HepG2 (cell line): ENCODE results near the gene BAIAP2L1. TPM values are rescaled to one million over a fixed set of nuclear protein-coding genes. Genes with fewer than 3 reads are reported as not detected.
A peak's percentile ranks its signal among the peaks of the same experiment; 100 is the strongest.

Experiments used
- AGO2 ChIP-seq: fragments of 200-400 bp; formaldehyde crosslinking; optimal IDR thresholded peaks from 2 replicates; pipeline ENCODE3; 2017; ENCODE audit warnings: mild to moderate bottlenecking, low read depth, low read length, moderate library complexity
- FOXC1 ChIP-seq: sonication (generic); formaldehyde crosslinking; IDR thresholded peaks from 2 replicates; pipeline ENCODE4 v1.8.0; 2022; ENCODE audit warnings: mild to moderate bottlenecking, missing genetic modification reagents, borderline replicate concordance
- GABPB1 ChIP-seq: IDR thresholded peaks from 2 replicates; pipeline ENCODE4 v1.6.1; 2016; ENCODE audit warnings: mild to moderate bottlenecking, missing genetic modification reagents, moderate library complexity, missing compliant biosample characterization
- HNRNPLL ChIP-seq: fragments of 200-400 bp; formaldehyde crosslinking; IDR thresholded peaks from 2 replicates; pipeline ENCODE4 v1.6.1; 2017; ENCODE audit warnings: mild to moderate bottlenecking, low read depth, low read length; ENCODE audit not compliant: poor library complexity, severe bottlenecking
- KLF11 ChIP-seq: IDR thresholded peaks from 2 replicates; pipeline ENCODE4 v1.6.1; 2016; ENCODE audit warnings: missing compliant biosample characterization
- KMT2B ChIP-seq: IDR thresholded peaks from 2 replicates; pipeline ENCODE4 v1.6.1; 2016; ENCODE audit warnings: missing genetic modification reagents, missing compliant biosample characterization
- MAZ ChIP-seq, 2 experiments: sonication (generic) in 1 of 2; formaldehyde crosslinking in 1 of 2; IDR thresholded peaks; 2 replicates each; pipeline versions ENCODE4 v1.5.0 to v1.6.1; 2012 to 2020; ENCODE audit warnings: low read depth in 2 of 2, mild to moderate bottlenecking in 2 of 2, borderline replicate concordance in 1 of 2, improper control_type of control experiment in 1 of 2, low read length in 1 of 2, missing genetic modification reagents in 1 of 2, moderate library complexity in 1 of 2
- NFKB2 ChIP-seq: sonication (generic); formaldehyde crosslinking; IDR thresholded peaks from 2 replicates; pipeline ENCODE4 v1.4.0; 2020; ENCODE audit warnings: missing genetic modification reagents, borderline replicate concordance
- PATZ1 ChIP-seq: sonication (generic); formaldehyde crosslinking; IDR thresholded peaks from 2 replicates; pipeline ENCODE4 v1.4.0; 2020; ENCODE audit warnings: missing genetic modification reagents
- PHF8 ChIP-seq: sonication (generic); formaldehyde crosslinking; IDR thresholded peaks from 2 replicates; pipeline ENCODE4 v1.5.0; 2020; ENCODE audit warnings: missing genetic modification reagents
- TEAD3 ChIP-seq: optimal IDR thresholded peaks from 2 replicates; pipeline ENCODE3; 2016; ENCODE audit warnings: borderline replicate concordance
- TOPORS ChIP-seq: sonication (generic); formaldehyde crosslinking; IDR thresholded peaks from 2 replicates; pipeline ENCODE4 v1.8.0; 2023; ENCODE audit warnings: mild to moderate bottlenecking, missing genetic modification reagents
- UBTF ChIP-seq: sonication (generic); formaldehyde crosslinking; IDR thresholded peaks from 2 replicates; pipeline ENCODE4 v1.4.0; 2020; ENCODE audit warnings: mild to moderate bottlenecking, missing genetic modification reagents
- ZFYVE20 ChIP-seq: sonication (generic); formaldehyde crosslinking; IDR thresholded peaks from 2 replicates; pipeline ENCODE4 v1.8.0; 2023; ENCODE audit warnings: low read depth, mild to moderate bottlenecking, moderate library complexity, missing genetic modification reagents, borderline replicate concordance
- ZGPAT ChIP-seq: IDR thresholded peaks from 2 replicates; pipeline ENCODE4 v1.6.1; 2016; ENCODE audit warnings: mild to moderate bottlenecking
- ZNF121 ChIP-seq: sonication (generic); formaldehyde crosslinking; IDR thresholded peaks from 2 replicates; pipeline ENCODE4 v1.5.0; 2020; ENCODE audit warnings: mild to moderate bottlenecking, missing genetic modification reagents
- ZNF232 ChIP-seq: sonication (generic); formaldehyde crosslinking; IDR thresholded peaks from 2 replicates; pipeline ENCODE4 v1.4.0; 2020; ENCODE audit warnings: missing genetic modification reagents, borderline replicate concordance
- ZNF367 ChIP-seq: sonication (generic); formaldehyde crosslinking; IDR thresholded peaks from 2 replicates; pipeline ENCODE4 v1.4.0; 2020; ENCODE audit warnings: missing genetic modification reagents, borderline replicate concordance
- ZNF496 ChIP-seq: sonication (generic); formaldehyde crosslinking; IDR thresholded peaks from 2 replicates; pipeline ENCODE4 v1.8.1; 2023; ENCODE audit warnings: mild to moderate bottlenecking, moderate library complexity, missing genetic modification reagents; ENCODE audit not compliant: insufficient replicate concordance
- ZNF556 ChIP-seq: sonication (generic); formaldehyde crosslinking; IDR thresholded peaks from 2 replicates; pipeline ENCODE4 v1.4.0; 2020; ENCODE audit warnings: mild to moderate bottlenecking, missing genetic modification reagents, borderline replicate concordance
- ZNF564 ChIP-seq: sonication (generic); formaldehyde crosslinking; IDR thresholded peaks from 2 replicates; pipeline ENCODE4 v1.8.1; 2023; ENCODE audit warnings: mild to moderate bottlenecking, missing genetic modification reagents
- ZNF605 ChIP-seq: sonication (generic); formaldehyde crosslinking; IDR thresholded peaks from 2 replicates; pipeline ENCODE4 v1.8.0; 2022; ENCODE audit warnings: mild to moderate bottlenecking, missing genetic modification reagents
- polyA plus RNA-seq, 8 experiments: library from polyadenylated mRNA; depleted of rRNA in 3 of 8; stranded (reverse) in 7 of 8; unstranded in 1 of 8; fragments of >200 nt; fragmentation: Illumina TruSeq in 4 of 8; extraction: Trizol in 4 of 8; gene quantifications; 2 replicates each; pipeline versions ENCODE4 v1.2.1 to v1.2.3, GENCODE V29; 2011 to 2016; ENCODE audit warnings: low read depth in 4 of 8, missing spikeins in 1 of 8, mixed read lengths in 1 of 8; ENCODE audit not compliant: insufficient read depth in 1 of 8
- total RNA-seq, 5 experiments: library from RNA; depleted of rRNA; stranded (reverse); fragments of >200 nt; fragmentation: Illumina TruSeq; extraction: Trizol; gene quantifications; 2 replicates each; pipeline ENCODE4 v1.2.3, GENCODE V29; 2016; ENCODE audit warnings: low read depth in 1 of 5
- TF ChIP-seq, protein P1 (sequence below): sonication (generic); formaldehyde crosslinking; IDR thresholded peaks from 2 replicates; pipeline ENCODE4 v1.4.0; 2020; ENCODE audit warnings: mild to moderate bottlenecking, missing genetic modification reagents

The BAIAP2L1 gene
- total and polyA plus RNA-seq, 2 of the 13 experiments (the other 11 are each of a cell fraction or from before 2014, with no cell fraction given), result 13.0 to 21.5 TPM

GRCh38 chr7:98281757-98282606 is 118.9 kb downstream of the BAIAP2L1 start (continued):
- TF ChIP-seq PATZ1 (CRISPR knock-in tag) (peak; percentile 41; the same call in 1 of the 2 replicates), TOPORS (CRISPR knock-in tag) (no peak), FOXC1 (0 out of 2 replicates have a peak, but pooled peaks have one; percentile 42), ZNF605 (CRISPR knock-in tag) (peak; percentile 32; the same call in 1 of the 2 replicates), PHF8 (CRISPR knock-in tag) (peak; percentile 52; the same call in 1 of the 2 replicates), KMT2B (CRISPR knock-in tag) (no peak), GABPB1 (peak; percentile 11; the same call in 1 of the 2 replicates), ZFYVE20 (CRISPR knock-in tag) (no peak), HNRNPLL (peak; percentile 22), ZNF496 (CRISPR knock-in tag) (no peak), AGO2 (peak; percentile 74), KLF11 (CRISPR knock-in tag) (no peak), ZNF367 (CRISPR knock-in tag) (no peak), ZNF121 (CRISPR knock-in tag) (peak; percentile 68), ZNF232 (CRISPR knock-in tag) (0 out of 2 replicates have a peak, but pooled peaks have one; percentile 44), TEAD3 (CRISPR knock-in tag) (no peak), NFKB2 (CRISPR knock-in tag) (peak; percentile 51; the same call in 1 of the 2 replicates), ZNF556 (CRISPR knock-in tag) (no peak), MAZ (IDR thresholded peaks at IDR 0.05; ENCODE audit: borderline replicate concordance, low read depth, low read length) (no peak), MAZ (CRISPR knock-in tag; IDR thresholded peaks at IDR 0.05; ENCODE audit: low read depth) (peak; percentile 19), ZNF564 (peak; percentile 46; the same call in 1 of the 2 replicates), UBTF (CRISPR knock-in tag) (peak; percentile 53), ZGPAT (CRISPR knock-in tag) (0 out of 2 replicates have a peak, but pooled peaks have one; percentile 23)
- TF ChIP-seq, protein P1, sequence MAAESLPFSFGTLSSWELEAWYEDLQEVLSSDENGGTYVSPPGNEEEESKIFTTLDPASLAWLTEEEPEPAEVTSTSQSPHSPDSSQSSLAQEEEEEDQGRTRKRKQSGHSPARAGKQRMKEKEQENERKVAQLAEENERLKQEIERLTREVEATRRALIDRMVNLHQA (CRISPR knock-in tag), result no peak
